IMR-90 (cell line): Measurements from ENCODE around the gene TBC1D4. TPM values are rescaled to one million over a fixed set of nuclear protein-coding genes. Genes with fewer than 3 reads are reported as not detected.

ENCODE experiments used
- ATAC-seq: fragments of 200-7000 bp; cut with Tn5 transposase; 2 replicates; pipeline ENCODE4 v1.9.1; 2020; ENCODE audit warnings: low read depth, mild to moderate bottlenecking, moderate library complexity
- BruUV-seq: library from RNA; stranded (reverse); fragments of 400-500 nt; replicated peaks from 2 replicates; lab custom pipeline; 2021; lab: Mats Ljungman, UMichigan
- CTCF ChIA-PET: fragments of 300-600 bp; formaldehyde crosslinking; extraction: SDS; loops from one replicate; lab custom pipeline; 2021; ENCODE audit warnings: antibody characterized with exemption; lab: Yijun Ruan, JAX
- POLR2A ChIA-PET: fragments of 300-600 bp; sonication (Branson Sonifier 250); formaldehyde crosslinking; loops from one replicate; lab custom pipeline; 2022; ENCODE audit warnings: antibody characterized with exemption; ENCODE audit not compliant: unreplicated experiment; lab: Charles Lee
- DNase-seq: peaks from one replicate; pipeline ENCODE4 v3.0.0; 2013
- H2AFZ ChIP-seq: replicated peaks from 2 replicates; pipeline ENCODE3; 2013; ENCODE audit warnings: low read length, mild to moderate bottlenecking; ENCODE audit not compliant: poor library complexity
- H2AK5ac ChIP-seq: 2 replicates; pipeline ENCODE4 v1.6.1; 2013; ENCODE audit warnings: low read depth, low read length, inconsistent platforms
- H2AK9ac ChIP-seq: replicated peaks from 2 replicates; pipeline ENCODE3; 2013; ENCODE audit warnings: mild to moderate bottlenecking, low read depth, low read length, moderate library complexity; ENCODE audit not compliant: poor library complexity
- H2BK120ac ChIP-seq: 2 replicates; pipeline ENCODE4 v1.6.1; 2013; ENCODE audit warnings: low read depth, low read length, inconsistent platforms
- H2BK15ac ChIP-seq: 3 replicates; pipeline ENCODE4 v1.6.1; 2013; ENCODE audit warnings: low read depth, low read length, inconsistent platforms
- H2BK20ac ChIP-seq: 2 replicates; pipeline ENCODE4 v1.6.1; 2013; ENCODE audit warnings: low read depth, mild to moderate bottlenecking, inconsistent platforms, low read length, moderate library complexity
- H2BK5ac ChIP-seq: 2 replicates; pipeline ENCODE4 v1.6.1; 2013; ENCODE audit warnings: mild to moderate bottlenecking, low read depth, low read length, inconsistent platforms; ENCODE audit not compliant: poor library complexity, severe bottlenecking
- H3K14ac ChIP-seq: replicated peaks from 2 replicates; pipeline ENCODE4 v1.6.1; 2013; ENCODE audit warnings: low read depth, low read length, inconsistent platforms
- H3K18ac ChIP-seq: 2 replicates; pipeline ENCODE4 v1.6.1; 2013; ENCODE audit warnings: low read depth, low read length, control low read depth
- H3K23ac ChIP-seq: 2 replicates; pipeline ENCODE4 v1.6.1; 2013; ENCODE audit warnings: low read depth, low read length, inconsistent platforms
- H3K27ac ChIP-seq: 2 replicates; pipeline ENCODE4 v1.5.1; 2013; ENCODE audit warnings: mild to moderate bottlenecking, control low read depth, low read length; ENCODE audit not compliant: insufficient read depth
- H3K27me3 ChIP-seq: 2 replicates; pipeline ENCODE4 v1.6.1; 2013; ENCODE audit warnings: low read length; ENCODE audit not compliant: control insufficient read depth, insufficient read depth
- H3K36me3 ChIP-seq: 2 replicates; pipeline ENCODE4 v1.6.1; 2013; ENCODE audit warnings: low read length, mixed read lengths; ENCODE audit not compliant: control insufficient read depth, insufficient read depth
- H3K4ac ChIP-seq: 2 replicates; pipeline ENCODE4 v1.6.1; 2013; ENCODE audit warnings: low read depth, low read length, inconsistent platforms
- H3K4me1 ChIP-seq: 2 replicates; pipeline ENCODE4 v1.6.1; 2013; ENCODE audit warnings: low read length, mixed read lengths; ENCODE audit not compliant: control insufficient read depth, insufficient read depth
- H3K4me2 ChIP-seq: 2 replicates; pipeline ENCODE4 v1.6.1; 2013; ENCODE audit warnings: low read depth, mild to moderate bottlenecking, control low read depth, low read length, moderate library complexity
- H3K4me3 ChIP-seq: 2 replicates; pipeline ENCODE4 v1.5.1; 2013; ENCODE audit warnings: low read depth, mild to moderate bottlenecking, control low read depth, low read length, moderate library complexity; ENCODE audit not compliant: insufficient read depth
- H3K56ac ChIP-seq: 2 replicates; pipeline ENCODE4 v1.6.1; 2013; ENCODE audit warnings: low read length, inconsistent platforms; ENCODE audit not compliant: insufficient read depth; ENCODE audit errors: extremely low read depth
- H3K79me1 ChIP-seq, 2 experiments: 2 replicates each; pipeline ENCODE4 v1.6.1; 2013; ENCODE audit warnings: low read length in 2 of 2, inconsistent platforms in 1 of 2, low read depth in 1 of 2
- H3K9ac ChIP-seq: 2 replicates; pipeline ENCODE4 v1.6.1; 2013; ENCODE audit warnings: low read depth, low read length, control low read depth
- H3K9me1 ChIP-seq: 2 replicates; pipeline ENCODE4 v1.6.1; 2013; ENCODE audit warnings: low read length, inconsistent platforms; ENCODE audit not compliant: insufficient read depth
- H3K9me3 ChIP-seq: 2 replicates; pipeline ENCODE4 v1.6.1; 2013; ENCODE audit warnings: low read length; ENCODE audit not compliant: control insufficient read depth, insufficient read depth
- H4K20me1 ChIP-seq: 2 replicates; pipeline ENCODE4 v1.6.1; 2013; ENCODE audit warnings: low read length, inconsistent platforms; ENCODE audit not compliant: insufficient read depth
- H4K5ac ChIP-seq: 2 replicates; pipeline ENCODE4 v1.6.1; 2013; ENCODE audit warnings: mild to moderate bottlenecking, low read depth, low read length, control low read depth
- H4K8ac ChIP-seq, 2 experiments: 2 replicates each; pipeline ENCODE4 v1.6.1; 2013; ENCODE audit warnings: low read depth in 2 of 2, low read length in 2 of 2, control low read depth in 1 of 2, inconsistent platforms in 1 of 2
- H4K91ac ChIP-seq: 2 replicates; pipeline ENCODE4 v1.6.1; 2013; ENCODE audit warnings: low read depth, low read length, inconsistent platforms; ENCODE audit not compliant: insufficient read depth
- CEBPB ChIP-seq: IDR thresholded peaks from 2 replicates; pipeline ENCODE4 v1.6.1; 2012; ENCODE audit warnings: low read depth, low read length, improper control_type of control experiment
- MAFK ChIP-seq: IDR thresholded peaks from 2 replicates; pipeline ENCODE4 v1.6.1; 2012; ENCODE audit warnings: low read depth, low read length, improper control_type of control experiment
- MAZ ChIP-seq: IDR thresholded peaks from 2 replicates; pipeline ENCODE4 v1.6.1; 2012; ENCODE audit warnings: low read depth, mild to moderate bottlenecking, low read length, improper control_type of control experiment, moderate library complexity, borderline replicate concordance
- NFE2L2 ChIP-seq: fragments of 150-350 bp; IDR thresholded peaks from 2 replicates; pipeline ENCODE4 v1.6.1; 2016; ENCODE audit warnings: low read depth, mild to moderate bottlenecking, low read length
- POLR2A ChIP-seq: IDR thresholded peaks from 2 replicates; pipeline ENCODE4 v1.6.1; 2012; ENCODE audit warnings: mild to moderate bottlenecking, low read depth, low read length
- RAD21 ChIP-seq: IDR thresholded peaks from 2 replicates; pipeline ENCODE4 v1.6.1; 2012; ENCODE audit warnings: low read length, improper control_type of control experiment
- RCOR1 ChIP-seq: IDR thresholded peaks from 2 replicates; pipeline ENCODE4 v1.6.1; 2012; ENCODE audit warnings: mild to moderate bottlenecking, low read length, improper control_type of control experiment; ENCODE audit not compliant: insufficient replicate concordance
- RFX5 ChIP-seq: IDR thresholded peaks from 2 replicates; pipeline ENCODE4 v1.8.0; 2012; ENCODE audit warnings: low read depth, mild to moderate bottlenecking, low read length, moderate library complexity
- WGBS, 2 experiments: methylation state at CpG; one replicate each; pipeline versions ENCODE4 v1.1.5 to v1.1.7; 2013; ENCODE audit warnings: missing lambda C conversion rate in 2 of 2; ENCODE audit not compliant: insufficient read length in 1 of 2; ENCODE audit errors: extremely low coverage in 2 of 2; 5-methylcytosine and 5-hydroxymethylcytosine counted together
- dilution Hi-C: fragments of 300-500 bp; cut with HindIII; formaldehyde crosslinking; loops from one replicate; pipeline ENCODE4 v1.14.3; 2018; ENCODE audit warnings: low sequenced_read_pairs; ENCODE audit not compliant: unreplicated experiment
- in situ Hi-C: fragments of 300-500 bp; cut with MboI; formaldehyde crosslinking; loops from 3 replicates; pipeline ENCODE4 v1.14.3; 2019; ENCODE audit warnings: low sequenced_read_pairs, inconsistent platforms, mixed read lengths
- intact Hi-C: fragments of 100-400 bp; cut with micrococcal nuclease; formaldehyde crosslinking; loops from 2 replicates; pipeline ENCODE4 v1.10.0; 2022
- polyA plus RNA-seq, 3 experiments: library from polyadenylated mRNA; depleted of rRNA; stranded (reverse); fragments of >200 nt; gene quantifications; 2 replicates each; pipeline ENCODE4 v1.2.3, GENCODE V29; 2012; ENCODE audit warnings: low replicate concordance in 1 of 3
- total RNA-seq: library from RNA; depleted of rRNA; stranded (reverse); fragments of >200 nt; gene quantifications from 2 replicates; pipeline ENCODE4 v1.2.3, GENCODE V29; 2012
- TF ChIP-seq, protein P1 (sequence below): fragments of 150-350 bp; IDR thresholded peaks from 2 replicates; pipeline ENCODE4 v1.6.1; 2016; ENCODE audit warnings: low read depth, mild to moderate bottlenecking, low read length, moderate library complexity, borderline replicate concordance
- TF ChIP-seq, protein P2 (sequence below): conservative IDR thresholded peaks from 2 replicates; pipeline ENCODE4 v1.5.1; 2012; ENCODE audit warnings: mild to moderate bottlenecking, low read depth, low read length, improper control_type of control experiment
- TF ChIP-seq, protein P3 (sequence below): fragments of 150-350 bp; IDR thresholded peaks from 2 replicates; pipeline ENCODE4 v1.6.1; 2017; ENCODE audit warnings: mild to moderate bottlenecking, antibody characterized with exemption, low read length, low read depth

Gene TBC1D4
- total and polyA plus RNA-seq, 2 of the 4 experiments (the other 2 are of a cell fraction), result 7.5 to 22.8 TPM

DNA sequence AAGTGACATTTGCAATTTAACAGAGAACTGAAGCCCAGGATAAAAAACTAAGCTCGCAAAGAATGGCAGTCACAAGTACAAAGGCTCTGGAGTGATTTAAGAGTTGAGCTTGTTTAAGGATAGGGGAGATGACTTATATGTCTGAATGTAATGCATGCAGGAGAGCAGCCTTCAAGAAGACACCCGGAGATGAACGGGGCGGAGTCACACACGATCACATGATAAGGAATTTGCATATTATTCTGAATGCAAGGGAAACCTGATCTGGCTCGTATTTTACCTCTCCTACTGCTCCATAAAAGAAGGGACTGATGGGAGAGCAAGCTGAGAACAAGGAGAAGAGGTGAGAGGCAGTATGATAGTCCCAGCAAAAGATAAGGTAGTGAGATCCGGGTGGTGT is 12.9 kb downstream of the TBC1D4 start:
- no peaks in the 10 kb centered on the region for H3K27me3 ChIP-seq
- no peak overlapping the region for H3K27ac ChIP-seq
- peaks cover 6 to 8% of the 10 kb centered on the region in 2 experiments; a peak in 2 of 4 replicates for H3K79me1 ChIP-seq
- peaks cover 2% of the 10 kb centered on the region; the same call in 1 of the 2 replicates for H3K9me3 ChIP-seq
- in situ Hi-C loops (no loop called here), intact Hi-C loops (no loop called here), dilution Hi-C loops (no loop called here)
- no peak overlapping the region for H3K4me2 ChIP-seq
- no peak overlapping the region for H4K8ac ChIP-seq
- H3K18ac ChIP-seq, result no peak overlapping the region
- no peak overlapping the region for H2BK15ac ChIP-seq
- H2BK5ac ChIP-seq, result no peak overlapping the region
- H2AK5ac ChIP-seq, result no peak overlapping the region
- no peak overlapping the region for H4K91ac ChIP-seq
- H3K4me1 ChIP-seq, result no peaks in the 10 kb centered on the region
- DNase-seq (no peak), ATAC-seq (no peak)
- H3K4ac ChIP-seq, result no peak overlapping the region
- no peak overlapping the region for H2BK20ac ChIP-seq
- no peak overlapping the region for H3K4me3 ChIP-seq
- ChIA-PET POLR2A (no interaction called here), CTCF (no interaction called here)
- H4K20me1 ChIP-seq, result no peaks in the 10 kb centered on the region
- H4K5ac ChIP-seq, result no peak overlapping the region
- WGBS, 2 experiments, result 92% methylated on average over 2 of the region's 7 CpGs; no CpG with 5 or more reads in 1 of the 2 experiments
- H3K23ac ChIP-seq, result no peak overlapping the region
- no peak overlapping the region for H2AK9ac ChIP-seq
- no peak overlapping the region for H3K14ac ChIP-seq
- H2AFZ ChIP-seq, result no peak overlapping the region
- H3K9ac ChIP-seq, result no peak overlapping the region
- no TSS peak for BruUV-seq
- H3K36me3 ChIP-seq, result no peaks in the 10 kb centered on the region
- TF ChIP-seq MAFK (no peak), RCOR1 (no peak), MAZ (no peak), NFE2L2 (no peak), POLR2A (no peak), RAD21 (no peak), RFX5 (no peak), CEBPB (no peak)
- TF ChIP-seq, protein P1, sequence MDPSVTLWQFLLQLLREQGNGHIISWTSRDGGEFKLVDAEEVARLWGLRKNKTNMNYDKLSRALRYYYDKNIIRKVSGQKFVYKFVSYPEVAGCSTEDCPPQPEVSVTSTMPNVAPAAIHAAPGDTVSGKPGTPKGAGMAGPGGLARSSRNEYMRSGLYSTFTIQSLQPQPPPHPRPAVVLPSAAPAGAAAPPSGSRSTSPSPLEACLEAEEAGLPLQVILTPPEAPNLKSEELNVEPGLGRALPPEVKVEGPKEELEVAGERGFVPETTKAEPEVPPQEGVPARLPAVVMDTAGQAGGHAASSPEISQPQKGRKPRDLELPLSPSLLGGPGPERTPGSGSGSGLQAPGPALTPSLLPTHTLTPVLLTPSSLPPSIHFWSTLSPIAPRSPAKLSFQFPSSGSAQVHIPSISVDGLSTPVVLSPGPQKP, result no peak
- TF ChIP-seq, protein P2, sequence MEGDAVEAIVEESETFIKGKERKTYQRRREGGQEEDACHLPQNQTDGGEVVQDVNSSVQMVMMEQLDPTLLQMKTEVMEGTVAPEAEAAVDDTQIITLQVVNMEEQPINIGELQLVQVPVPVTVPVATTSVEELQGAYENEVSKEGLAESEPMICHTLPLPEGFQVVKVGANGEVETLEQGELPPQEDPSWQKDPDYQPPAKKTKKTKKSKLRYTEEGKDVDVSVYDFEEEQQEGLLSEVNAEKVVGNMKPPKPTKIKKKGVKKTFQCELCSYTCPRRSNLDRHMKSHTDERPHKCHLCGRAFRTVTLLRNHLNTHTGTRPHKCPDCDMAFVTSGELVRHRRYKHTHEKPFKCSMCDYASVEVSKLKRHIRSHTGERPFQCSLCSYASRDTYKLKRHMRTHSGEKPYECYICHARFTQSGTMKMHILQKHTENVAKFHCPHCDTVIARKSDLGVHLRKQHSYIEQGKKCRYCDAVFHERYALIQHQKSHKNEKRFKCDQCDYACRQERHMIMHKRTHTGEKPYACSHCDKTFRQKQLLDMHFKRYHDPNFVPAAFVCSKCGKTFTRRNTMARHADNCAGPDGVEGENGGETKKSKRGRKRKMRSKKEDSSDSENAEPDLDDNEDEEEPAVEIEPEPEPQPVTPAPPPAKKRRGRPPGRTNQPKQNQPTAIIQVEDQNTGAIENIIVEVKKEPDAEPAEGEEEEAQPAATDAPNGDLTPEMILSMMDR, result no peak
- TF ChIP-seq, protein P3, sequence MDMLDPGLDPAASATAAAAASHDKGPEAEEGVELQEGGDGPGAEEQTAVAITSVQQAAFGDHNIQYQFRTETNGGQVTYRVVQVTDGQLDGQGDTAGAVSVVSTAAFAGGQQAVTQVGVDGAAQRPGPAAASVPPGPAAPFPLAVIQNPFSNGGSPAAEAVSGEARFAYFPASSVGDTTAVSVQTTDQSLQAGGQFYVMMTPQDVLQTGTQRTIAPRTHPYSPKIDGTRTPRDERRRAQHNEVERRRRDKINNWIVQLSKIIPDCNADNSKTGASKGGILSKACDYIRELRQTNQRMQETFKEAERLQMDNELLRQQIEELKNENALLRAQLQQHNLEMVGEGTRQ, result no peak
- no peak overlapping the region for H3K56ac ChIP-seq
- H3K9me1 ChIP-seq, result no peaks in the 10 kb centered on the region
- no peak overlapping the region for H2BK120ac ChIP-seq
